ENCODE data around the gene CKS1B. TPM values are rescaled to one million over a fixed set of nuclear protein-coding genes. Genes with fewer than 3 reads are reported as not detected.

The CKS1B gene
- total RNA-seq, 1 donor, result 23.2 TPM

GRCh38 chr1:155004352-155005075, 30.0 kb downstream of the CKS1B start:
- Histone ChIP-seq H3K79me2 (ENCODE audit: insufficient read depth, low read length) (peaks cover 69% of the 10 kb centered on the region), H3K36me3 (ENCODE audit: insufficient read depth, low read length) (no peaks in the 10 kb centered on the region), H3K4me1 (ENCODE audit: insufficient read depth, low read length) (peaks cover 34% of the 10 kb centered on the region), H3K27ac (ENCODE audit: low read depth, low read length) (peak overlapping the region; percentile 58), H3K4me3 (ENCODE audit: insufficient read depth, low read length) (peak overlapping the region; percentile 89), H2AFZ (ENCODE audit: low read length) (no peak overlapping the region), H3K4me2 (ENCODE audit: insufficient read depth, low read length) (peak overlapping the region; percentile 76), H3K27me3 (ENCODE audit: insufficient read depth, low read length) (no peaks in the 10 kb centered on the region), H4K20me1 (ENCODE audit: insufficient read depth, low read length) (peaks cover 28% of the 10 kb centered on the region), H3K9me3 (ENCODE audit: low read depth, low read length) (no peaks in the 10 kb centered on the region)
- DNase-seq (ENCODE audit: insufficient read length, low spot score, missing footprints), result peak; percentile 59
- TF ChIP-seq CTCF (IDR thresholded peaks at IDR 0.05; ENCODE audit: extremely low read depth, low read depth, low read length), result no peak

GRCh38 chr1:155005076-155006011, 30.9 kb downstream of the CKS1B start:
- H3K27ac ChIP-seq (ENCODE audit: low read depth, low read length), result peak overlapping the region; percentile 53
- no peak for TF ChIP-seq CTCF (IDR thresholded peaks at IDR 0.05; ENCODE audit: extremely low read depth, low read depth, low read length)
- H3K36me3 ChIP-seq (ENCODE audit: insufficient read depth, low read length), result no peaks in the 10 kb centered on the region
- peak overlapping the region; percentile 10 for H3K4me2 ChIP-seq (ENCODE audit: insufficient read depth, low read length)
- H3K9me3 ChIP-seq (ENCODE audit: low read depth, low read length), result no peaks in the 10 kb centered on the region
- H4K20me1 ChIP-seq (ENCODE audit: insufficient read depth, low read length), result peaks cover 28% of the 10 kb centered on the region
- H2AFZ ChIP-seq (ENCODE audit: low read length), result no peak overlapping the region
- DNase-seq (ENCODE audit: insufficient read length, low spot score, missing footprints), result peak; percentile 96
- peaks cover 25% of the 10 kb centered on the region for H3K4me1 ChIP-seq (ENCODE audit: insufficient read depth, low read length)
- H3K79me2 ChIP-seq (ENCODE audit: insufficient read depth, low read length), result peaks cover 77% of the 10 kb centered on the region
- no peaks in the 10 kb centered on the region for H3K27me3 ChIP-seq (ENCODE audit: insufficient read depth, low read length)
- peak overlapping the region; percentile 89 for H3K4me3 ChIP-seq (ENCODE audit: insufficient read depth, low read length)

GRCh38 chr1:155006601-155007101, 32.2 kb downstream of the CKS1B start:
- no peak for TF ChIP-seq CTCF (IDR thresholded peaks at IDR 0.05; ENCODE audit: extremely low read depth, low read depth, low read length)
- H4K20me1 ChIP-seq (ENCODE audit: insufficient read depth, low read length), result peaks cover 28% of the 10 kb centered on the region
- H3K79me2 ChIP-seq (ENCODE audit: insufficient read depth, low read length), result peaks cover 85% of the 10 kb centered on the region
- H3K27ac ChIP-seq (ENCODE audit: low read depth, low read length), result no peak overlapping the region
- no peaks in the 10 kb centered on the region for H3K9me3 ChIP-seq (ENCODE audit: low read depth, low read length)
- peaks cover 25% of the 10 kb centered on the region for H3K4me1 ChIP-seq (ENCODE audit: insufficient read depth, low read length)
- H2AFZ ChIP-seq (ENCODE audit: low read length), result no peak overlapping the region
- H3K27me3 ChIP-seq (ENCODE audit: insufficient read depth, low read length), result no peaks in the 10 kb centered on the region
- H3K4me2 ChIP-seq (ENCODE audit: insufficient read depth, low read length), result no peak overlapping the region
- peak; percentile 84 for DNase-seq (ENCODE audit: insufficient read length, low spot score, missing footprints)
- no peaks in the 10 kb centered on the region for H3K36me3 ChIP-seq (ENCODE audit: insufficient read depth, low read length)
- H3K4me3 ChIP-seq (ENCODE audit: insufficient read depth, low read length), result no peak overlapping the region
